SK-N-SH (cell line): ENCODE data around the gene INPP5E. TPM values are rescaled to one million over a fixed set of nuclear protein-coding genes. Genes with fewer than 3 reads are reported as not detected.

Experiments
- CTCF ChIA-PET: fragments of 300-600, 350-600 bp; formaldehyde crosslinking; extraction: SDS; loops from one replicate; lab custom pipeline; 2021; lab: Yijun Ruan, JAX
- POLR2A ChIA-PET: fragments of 350-600 bp; sonication (Branson Sonifier 250); formaldehyde crosslinking; extraction: SDS; loops from one replicate; lab custom pipeline; 2020; ENCODE audit warnings: antibody characterized with exemption, inconsistent platforms; lab: Yijun Ruan, JAX
- DNase-seq: peaks from one replicate; pipeline ENCODE4 v3.0.0; 2012
- H2AFZ ChIP-seq: fragments of 200-600 bp; sonication (generic); 2 replicates; pipeline ENCODE4 v1.8.1; 2016; ENCODE audit warnings: antibody characterized with exemption, mild to moderate bottlenecking, low read depth
- H3F3A ChIP-seq: fragments of 200-600 bp; sonication (generic); replicated peaks from 2 replicates; pipeline ENCODE3; 2016; ENCODE audit warnings: antibody characterized with exemption, mild to moderate bottlenecking; ENCODE audit not compliant: insufficient read depth
- H3K27ac ChIP-seq, 2 experiments: fragments of 200-500 bp in 1 of 2; fragments of 200-600 bp in 1 of 2; sonication (Bioruptor generic) in 1 of 2; sonication (generic), shearing (Covaris generic) in 1 of 2; 2 replicates each; pipeline versions ENCODE4 v1.5.1 to v1.6.1; 2014 to 2016; ENCODE audit warnings: low read depth in 2 of 2, inconsistent platforms in 1 of 2, low read length in 1 of 2, mild to moderate bottlenecking in 1 of 2, mixed read lengths in 1 of 2
- H3K27me3 ChIP-seq: fragments of 200-600 bp; sonication (generic), shearing (Covaris generic); 2 replicates; pipeline ENCODE4 v1.6.1; 2016; ENCODE audit warnings: mixed run types; ENCODE audit not compliant: insufficient read depth
- H3K36me3 ChIP-seq, 2 experiments: fragments of 200-500 bp in 1 of 2; fragments of 200-600 bp in 1 of 2; sonication (Bioruptor generic) in 1 of 2; sonication (generic) in 1 of 2; replicated peaks in 1 of 2; 2 replicates each; pipeline versions ENCODE3 to v1.5.1; 2014 to 2016; ENCODE audit warnings: low read length in 1 of 2, mild to moderate bottlenecking in 1 of 2; ENCODE audit not compliant: insufficient read depth in 2 of 2, control insufficient read depth in 1 of 2
- H3K4me1 ChIP-seq, 2 experiments: fragments of 200-500 bp in 1 of 2; fragments of 200-600 bp in 1 of 2; sonication (Bioruptor generic) in 1 of 2; sonication (generic), shearing (Covaris generic) in 1 of 2; 2 replicates each; pipeline versions ENCODE4 v1.5.1 to v1.6.1; 2014 to 2016; ENCODE audit warnings: low read depth in 1 of 2, low read length in 1 of 2, mixed run types in 1 of 2; ENCODE audit not compliant: insufficient read depth in 2 of 2, control insufficient read depth in 1 of 2
- H3K4me2 ChIP-seq: fragments of 200-600 bp; sonication (generic), shearing (Covaris generic); 2 replicates; pipeline ENCODE4 v1.6.1; 2017; ENCODE audit warnings: mixed run types
- H3K4me3 ChIP-seq, 2 experiments: fragments of 200-500 bp in 1 of 2; fragments of 200-600 bp in 1 of 2; sonication (Bioruptor generic) in 1 of 2; sonication (generic), shearing (Covaris generic) in 1 of 2; 2 replicates each; pipeline versions ENCODE4 v1.5.1 to v1.8.1; 2014 to 2016; ENCODE audit warnings: low read depth in 2 of 2, inconsistent platforms in 1 of 2, low read length in 1 of 2, mild to moderate bottlenecking in 1 of 2, mixed read lengths in 1 of 2, moderate library complexity in 1 of 2
- H3K79me2 ChIP-seq: fragments of 200-600 bp; sonication (generic); 2 replicates; pipeline ENCODE4 v1.8.1; 2017; ENCODE audit warnings: mild to moderate bottlenecking; ENCODE audit not compliant: insufficient read depth
- H3K9ac ChIP-seq: fragments of 200-600 bp; sonication (generic); 2 replicates; pipeline ENCODE4 v1.6.1; 2017; ENCODE audit warnings: mixed run types
- H3K9me2 ChIP-seq: fragments of 200-600 bp; sonication (generic); 2 replicates; pipeline ENCODE4 v1.6.1; 2017; ENCODE audit warnings: mixed run types
- H3K9me3 ChIP-seq: fragments of 200-600 bp; sonication (generic); 2 replicates; pipeline ENCODE4 v1.6.1; 2017; ENCODE audit warnings: mixed run types, mild to moderate bottlenecking, moderate library complexity
- H4K20me1 ChIP-seq: fragments of 200-600 bp; sonication (generic); 2 replicates; pipeline ENCODE4 v1.6.1; 2017; ENCODE audit warnings: mild to moderate bottlenecking, mixed run types; ENCODE audit not compliant: insufficient read depth
- FOSL2 ChIP-seq: IDR thresholded peaks from 2 replicates; pipeline ENCODE4 v1.4.0; 2012; ENCODE audit warnings: low read depth, mild to moderate bottlenecking, moderate library complexity, borderline replicate concordance
- FOXJ3 ChIP-seq: sonication (generic); formaldehyde crosslinking; IDR thresholded peaks from 2 replicates; pipeline ENCODE4 v1.5.1; 2020; ENCODE audit warnings: mild to moderate bottlenecking, missing genetic modification reagents
- FOXM1 ChIP-seq: IDR thresholded peaks from 2 replicates; pipeline ENCODE4 v1.4.0; 2012; ENCODE audit warnings: low read depth, mild to moderate bottlenecking
- GABPA ChIP-seq: IDR thresholded peaks from 2 replicates; pipeline ENCODE4 v1.4.0; 2012; ENCODE audit warnings: low read depth, mild to moderate bottlenecking
- GATA2 ChIP-seq: sonication (generic); formaldehyde crosslinking; IDR thresholded peaks from 2 replicates; pipeline ENCODE4 v1.5.0; 2020; ENCODE audit warnings: mild to moderate bottlenecking, missing genetic modification reagents
- MEF2A ChIP-seq: IDR thresholded peaks from 2 replicates; pipeline ENCODE4 v1.4.0; 2012; ENCODE audit warnings: low read depth, borderline replicate concordance
- MXI1 ChIP-seq: IDR thresholded peaks from 2 replicates; pipeline ENCODE4 v1.6.1; 2012; ENCODE audit warnings: mild to moderate bottlenecking, low read depth, low read length, improper control_type of control experiment
- NFIC ChIP-seq: IDR thresholded peaks from 2 replicates; pipeline ENCODE4 v1.4.0; 2012; ENCODE audit warnings: borderline replicate concordance
- RAD21 ChIP-seq: IDR thresholded peaks from 2 replicates; pipeline ENCODE4 v1.6.1; 2012; ENCODE audit warnings: mild to moderate bottlenecking, low read length
- RXRA ChIP-seq: IDR thresholded peaks from 2 replicates; pipeline ENCODE4 v1.4.0; 2012; ENCODE audit warnings: low read depth, mild to moderate bottlenecking, borderline replicate concordance
- SMC3 ChIP-seq: IDR thresholded peaks from 2 replicates; pipeline ENCODE4 v1.6.1; 2012; ENCODE audit warnings: low read depth, low read length, improper control_type of control experiment
- TAF1 ChIP-seq: IDR thresholded peaks from 2 replicates; pipeline ENCODE4 v1.6.1; 2012; ENCODE audit warnings: low read depth, mild to moderate bottlenecking, low read length, moderate library complexity, borderline replicate concordance
- TCF12 ChIP-seq: IDR thresholded peaks from 2 replicates; pipeline ENCODE4 v1.4.0; 2012
- TEAD4 ChIP-seq: IDR thresholded peaks from 2 replicates; pipeline ENCODE4 v1.4.0; 2012; ENCODE audit warnings: mild to moderate bottlenecking, borderline replicate concordance; ENCODE audit not compliant: insufficient read depth
- YY1 ChIP-seq: IDR thresholded peaks from 2 replicates; pipeline ENCODE4 v1.4.0; 2012; ENCODE audit warnings: low read depth, mild to moderate bottlenecking
- WGBS: methylation state at CpG from one replicate; pipeline ENCODE4 v1.1.6; 2017; ENCODE audit warnings: low lambda C conversion rate; 5-methylcytosine and 5-hydroxymethylcytosine counted together
- polyA plus RNA-seq, 3 experiments: library from polyadenylated mRNA; depleted of rRNA; stranded (reverse); fragments of >200 nt; gene quantifications; 2 replicates each; pipeline ENCODE4 v1.2.3, GENCODE V29; 2012
- TF ChIP-seq, protein P1 (sequence below): IDR thresholded peaks from 2 replicates; pipeline ENCODE4 v1.6.1; 2012; ENCODE audit warnings: mild to moderate bottlenecking, low read depth, low read length, moderate library complexity
- TF ChIP-seq, protein P2 (sequence below): IDR thresholded peaks from 2 replicates; pipeline ENCODE4 v1.4.0; 2012; ENCODE audit warnings: low read depth, borderline replicate concordance
- TF ChIP-seq, protein P3 (sequence below): IDR thresholded peaks from 2 replicates; pipeline ENCODE4 v1.4.0; 2012; ENCODE audit warnings: low read depth
- TF ChIP-seq, protein P4 (sequence below): fragments of 200-600 bp; sonication (generic); IDR thresholded peaks from 2 replicates; pipeline ENCODE4 v1.6.1; 2017; ENCODE audit warnings: antibody characterized with exemption, mild to moderate bottlenecking, moderate library complexity
- TF ChIP-seq, protein P5 (sequence below): fragments of 150-350 bp; IDR thresholded peaks from 2 replicates; pipeline ENCODE4 v1.6.1; 2016; ENCODE audit warnings: mild to moderate bottlenecking, low read depth, low read length

INPP5E gene
- polyA plus RNA-seq, 1 of the 3 experiments (the other 2 are of a cell fraction), result 12.8 TPM

DNA sequence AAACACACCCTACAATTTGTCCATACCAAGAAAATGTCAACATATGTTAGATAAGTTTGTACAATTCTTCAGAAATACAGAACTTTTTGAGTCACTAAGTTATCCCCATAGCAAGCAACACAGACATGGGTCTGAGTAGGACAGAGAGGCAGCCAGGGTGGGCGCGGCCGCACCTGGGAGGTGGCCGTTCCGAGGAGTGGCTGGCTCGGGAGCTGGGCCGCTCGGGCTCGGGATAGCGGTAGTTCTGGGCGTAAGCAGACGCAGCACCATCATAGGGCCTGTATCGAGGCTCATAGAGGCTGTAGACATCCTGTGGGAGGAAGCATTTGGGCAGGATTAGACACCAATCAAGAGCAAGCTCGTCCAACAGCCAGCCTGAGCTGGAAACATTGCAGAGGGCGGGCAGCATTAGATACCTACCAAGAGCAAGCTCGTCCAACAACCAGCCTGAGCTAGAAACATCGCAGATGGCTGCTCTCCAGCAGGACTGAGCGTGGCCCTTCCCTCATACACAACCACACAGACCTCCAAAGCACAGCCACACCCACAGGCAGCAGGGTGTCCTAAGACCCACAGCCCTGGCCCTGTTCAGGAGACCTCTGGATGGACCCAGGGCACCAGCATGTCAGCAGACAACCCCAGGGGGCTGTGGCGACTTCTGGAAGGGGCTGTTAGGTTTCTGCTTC is 32.3 kb upstream of the INPP5E start:
- Histone ChIP-seq H4K20me1 (peaks cover 91% of the 10 kb centered on the region), H3K27me3 (no peaks in the 10 kb centered on the region), H3K9ac (no peak overlapping the region), H3K27ac (no peak overlapping the region), H3K79me2 (peaks cover 92% of the 10 kb centered on the region), H3K4me3 (no peak overlapping the region), H3K4me1 (no peaks in the 10 kb centered on the region), H2AFZ (no peak overlapping the region), H3K4me2 (no peak overlapping the region), H3K36me3 (peaks cover 52 to 94% of the 10 kb centered on the region in 2 experiments), H3F3A (no peaks in the 10 kb centered on the region), H3K9me3 (no peaks in the 10 kb centered on the region), H3K9me2 (no peaks in the 10 kb centered on the region)
- no peak for DNase-seq
- ChIA-PET POLR2A (no interaction called here), CTCF (interaction anchor here (0.6 to 1.4 kb wide), 3 partner anchors 13 to 22 kb away, joined by 3 to 5 read pairs (median 3); no protein-coding TSS in a partner anchor)
- WGBS, result 97% methylated on average over 16 of the region's 19 CpGs
- TF ChIP-seq GABPA, result no peak
- TF ChIP-seq FOXJ3 (CRISPR knock-in tag), result no peak
- TF ChIP-seq NFIC, result no peak
- TF ChIP-seq FOXM1, result no peak
- TF ChIP-seq MEF2A, result no peak
- no peak for TF ChIP-seq TAF1
- TF ChIP-seq GATA2, result no peak
- TF ChIP-seq SMC3, result no peak
- no peak for TF ChIP-seq RXRA
- no peak for TF ChIP-seq TEAD4
- no peak for TF ChIP-seq TCF12
- TF ChIP-seq RAD21, result no peak
- no peak for TF ChIP-seq FOSL2
- TF ChIP-seq YY1, result no peak
- TF ChIP-seq, protein P1, sequence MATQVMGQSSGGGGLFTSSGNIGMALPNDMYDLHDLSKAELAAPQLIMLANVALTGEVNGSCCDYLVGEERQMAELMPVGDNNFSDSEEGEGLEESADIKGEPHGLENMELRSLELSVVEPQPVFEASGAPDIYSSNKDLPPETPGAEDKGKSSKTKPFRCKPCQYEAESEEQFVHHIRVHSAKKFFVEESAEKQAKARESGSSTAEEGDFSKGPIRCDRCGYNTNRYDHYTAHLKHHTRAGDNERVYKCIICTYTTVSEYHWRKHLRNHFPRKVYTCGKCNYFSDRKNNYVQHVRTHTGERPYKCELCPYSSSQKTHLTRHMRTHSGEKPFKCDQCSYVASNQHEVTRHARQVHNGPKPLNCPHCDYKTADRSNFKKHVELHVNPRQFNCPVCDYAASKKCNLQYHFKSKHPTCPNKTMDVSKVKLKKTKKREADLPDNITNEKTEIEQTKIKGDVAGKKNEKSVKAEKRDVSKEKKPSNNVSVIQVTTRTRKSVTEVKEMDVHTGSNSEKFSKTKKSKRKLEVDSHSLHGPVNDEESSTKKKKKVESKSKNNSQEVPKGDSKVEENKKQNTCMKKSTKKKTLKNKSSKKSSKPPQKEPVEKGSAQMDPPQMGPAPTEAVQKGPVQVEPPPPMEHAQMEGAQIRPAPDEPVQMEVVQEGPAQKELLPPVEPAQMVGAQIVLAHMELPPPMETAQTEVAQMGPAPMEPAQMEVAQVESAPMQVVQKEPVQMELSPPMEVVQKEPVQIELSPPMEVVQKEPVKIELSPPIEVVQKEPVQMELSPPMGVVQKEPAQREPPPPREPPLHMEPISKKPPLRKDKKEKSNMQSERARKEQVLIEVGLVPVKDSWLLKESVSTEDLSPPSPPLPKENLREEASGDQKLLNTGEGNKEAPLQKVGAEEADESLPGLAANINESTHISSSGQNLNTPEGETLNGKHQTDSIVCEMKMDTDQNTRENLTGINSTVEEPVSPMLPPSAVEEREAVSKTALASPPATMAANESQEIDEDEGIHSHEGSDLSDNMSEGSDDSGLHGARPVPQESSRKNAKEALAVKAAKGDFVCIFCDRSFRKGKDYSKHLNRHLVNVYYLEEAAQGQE, result no peak
- TF ChIP-seq, protein P2, sequence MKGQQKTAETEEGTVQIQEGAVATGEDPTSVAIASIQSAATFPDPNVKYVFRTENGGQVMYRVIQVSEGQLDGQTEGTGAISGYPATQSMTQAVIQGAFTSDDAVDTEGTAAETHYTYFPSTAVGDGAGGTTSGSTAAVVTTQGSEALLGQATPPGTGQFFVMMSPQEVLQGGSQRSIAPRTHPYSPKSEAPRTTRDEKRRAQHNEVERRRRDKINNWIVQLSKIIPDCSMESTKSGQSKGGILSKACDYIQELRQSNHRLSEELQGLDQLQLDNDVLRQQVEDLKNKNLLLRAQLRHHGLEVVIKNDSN, result no peak
- TF ChIP-seq, protein P3, sequence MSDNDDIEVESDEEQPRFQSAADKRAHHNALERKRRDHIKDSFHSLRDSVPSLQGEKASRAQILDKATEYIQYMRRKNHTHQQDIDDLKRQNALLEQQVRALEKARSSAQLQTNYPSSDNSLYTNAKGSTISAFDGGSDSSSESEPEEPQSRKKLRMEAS, result no peak
- no peak for TF ChIP-seq MXI1
- TF ChIP-seq, protein P4, sequence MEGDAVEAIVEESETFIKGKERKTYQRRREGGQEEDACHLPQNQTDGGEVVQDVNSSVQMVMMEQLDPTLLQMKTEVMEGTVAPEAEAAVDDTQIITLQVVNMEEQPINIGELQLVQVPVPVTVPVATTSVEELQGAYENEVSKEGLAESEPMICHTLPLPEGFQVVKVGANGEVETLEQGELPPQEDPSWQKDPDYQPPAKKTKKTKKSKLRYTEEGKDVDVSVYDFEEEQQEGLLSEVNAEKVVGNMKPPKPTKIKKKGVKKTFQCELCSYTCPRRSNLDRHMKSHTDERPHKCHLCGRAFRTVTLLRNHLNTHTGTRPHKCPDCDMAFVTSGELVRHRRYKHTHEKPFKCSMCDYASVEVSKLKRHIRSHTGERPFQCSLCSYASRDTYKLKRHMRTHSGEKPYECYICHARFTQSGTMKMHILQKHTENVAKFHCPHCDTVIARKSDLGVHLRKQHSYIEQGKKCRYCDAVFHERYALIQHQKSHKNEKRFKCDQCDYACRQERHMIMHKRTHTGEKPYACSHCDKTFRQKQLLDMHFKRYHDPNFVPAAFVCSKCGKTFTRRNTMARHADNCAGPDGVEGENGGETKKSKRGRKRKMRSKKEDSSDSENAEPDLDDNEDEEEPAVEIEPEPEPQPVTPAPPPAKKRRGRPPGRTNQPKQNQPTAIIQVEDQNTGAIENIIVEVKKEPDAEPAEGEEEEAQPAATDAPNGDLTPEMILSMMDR, result no peak
- TF ChIP-seq, protein P5, sequence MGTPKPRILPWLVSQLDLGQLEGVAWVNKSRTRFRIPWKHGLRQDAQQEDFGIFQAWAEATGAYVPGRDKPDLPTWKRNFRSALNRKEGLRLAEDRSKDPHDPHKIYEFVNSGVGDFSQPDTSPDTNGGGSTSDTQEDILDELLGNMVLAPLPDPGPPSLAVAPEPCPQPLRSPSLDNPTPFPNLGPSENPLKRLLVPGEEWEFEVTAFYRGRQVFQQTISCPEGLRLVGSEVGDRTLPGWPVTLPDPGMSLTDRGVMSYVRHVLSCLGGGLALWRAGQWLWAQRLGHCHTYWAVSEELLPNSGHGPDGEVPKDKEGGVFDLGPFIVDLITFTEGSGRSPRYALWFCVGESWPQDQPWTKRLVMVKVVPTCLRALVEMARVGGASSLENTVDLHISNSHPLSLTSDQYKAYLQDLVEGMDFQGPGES, result no peak
